Measurements from ENCODE around the gene MED16.
A peak's percentile ranks its signal among the peaks of the same experiment; 100 is the strongest.

MED16 gene

GRCh38 chr19:875265-875879 is 17.6 kb downstream of the MED16 start:
- DNase-seq (ENCODE audit: extremely low read depth in 1 of 2, low read depth in 1 of 2), result no peak

- DNase-seq (ENCODE audit: extremely low read depth in 1 of 2, low read depth in 1 of 2), result no peak
Observed at GRCh38 chr19:873561-874041, 19.4 kb downstream of the MED16 start.

GRCh38 chr19:873084-873483 is 19.9 kb downstream of the MED16 start:
- peak; percentile 43 to 73 for DNase-seq (ENCODE audit: extremely low read depth in 1 of 2, low read depth in 1 of 2)

DNA sequence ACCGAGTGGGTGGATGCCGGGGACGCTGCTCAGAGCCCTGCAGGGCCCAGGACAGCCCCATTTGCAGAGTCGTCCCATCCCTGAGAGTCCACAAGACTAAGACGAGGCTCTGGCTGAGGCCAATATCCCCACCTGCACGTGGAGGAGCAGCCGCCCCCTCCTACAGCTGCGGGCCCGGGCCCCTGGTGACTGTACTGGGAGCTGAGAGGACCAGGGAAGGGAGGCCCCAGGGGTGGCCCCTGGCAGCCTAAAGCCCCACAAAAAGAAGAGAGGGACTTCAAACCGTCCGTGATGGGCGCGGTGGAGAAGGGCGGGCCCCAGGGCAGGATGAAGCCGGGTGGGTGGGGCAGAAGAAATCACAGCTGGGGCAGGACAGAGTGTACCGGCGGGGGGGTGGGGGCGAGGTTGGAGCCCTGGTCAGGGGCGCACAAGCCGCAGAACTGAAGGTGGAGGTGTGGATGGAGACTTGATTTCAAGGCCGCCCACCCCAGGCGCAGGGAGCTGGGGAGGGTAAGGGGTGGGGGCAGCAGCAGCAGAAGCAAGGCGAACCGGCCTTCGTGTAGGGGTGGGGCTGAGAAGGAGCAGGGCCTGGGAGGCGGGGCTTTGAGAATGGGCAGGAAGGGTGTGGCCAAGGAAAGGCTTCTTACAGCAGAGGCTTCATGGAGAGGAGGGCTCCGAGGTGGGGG is 20.6 kb downstream of the MED16 start:
- peak in 1 of 2 donors; percentile 88 for DNase-seq (ENCODE audit: extremely low read depth in 1 of 2, low read depth in 1 of 2)

DNA sequence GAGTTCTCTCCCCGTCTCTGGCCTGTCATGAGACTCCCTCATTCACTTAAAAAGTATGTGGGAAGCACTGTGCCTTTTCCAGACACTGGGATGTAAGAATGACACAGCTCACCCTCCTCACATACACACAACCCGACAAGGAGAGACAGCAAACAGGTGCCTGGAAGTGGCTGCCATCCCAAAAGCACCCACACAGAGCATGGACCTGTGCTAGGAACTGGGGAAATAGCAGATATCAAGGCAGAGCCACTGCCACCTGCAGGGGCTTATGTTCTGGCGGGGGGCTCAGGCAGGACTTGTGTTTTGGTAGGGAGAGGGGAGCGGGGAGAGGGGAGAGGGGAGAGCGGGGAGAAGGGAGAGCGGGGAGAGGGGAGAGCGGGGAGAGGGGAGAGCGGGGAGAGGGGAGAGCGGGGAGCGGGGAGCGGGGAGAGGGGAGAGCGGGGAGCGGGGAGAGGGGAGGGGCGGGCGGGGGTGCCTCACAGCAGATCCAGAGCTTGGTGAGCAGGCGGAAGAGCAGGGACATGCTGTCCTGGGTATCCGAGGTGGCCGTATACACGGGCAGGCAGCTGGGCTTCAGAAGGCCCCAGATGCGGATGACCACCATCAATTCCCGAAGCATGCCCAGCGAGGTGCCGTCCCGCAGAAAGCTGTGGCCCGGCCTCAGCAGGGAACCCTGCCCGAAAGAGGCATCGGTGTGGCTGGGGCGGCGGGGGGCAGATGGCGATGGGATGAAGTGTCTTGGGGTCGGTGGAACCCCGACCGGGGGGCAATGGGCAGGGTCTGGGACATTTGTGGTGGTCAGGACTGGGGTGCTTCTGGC is 21.3 kb downstream of the MED16 start:
- DNase-seq (ENCODE audit: extremely low read depth in 1 of 2, low read depth in 1 of 2), result peak in 1 of 2 donors; percentile 10

DNA sequence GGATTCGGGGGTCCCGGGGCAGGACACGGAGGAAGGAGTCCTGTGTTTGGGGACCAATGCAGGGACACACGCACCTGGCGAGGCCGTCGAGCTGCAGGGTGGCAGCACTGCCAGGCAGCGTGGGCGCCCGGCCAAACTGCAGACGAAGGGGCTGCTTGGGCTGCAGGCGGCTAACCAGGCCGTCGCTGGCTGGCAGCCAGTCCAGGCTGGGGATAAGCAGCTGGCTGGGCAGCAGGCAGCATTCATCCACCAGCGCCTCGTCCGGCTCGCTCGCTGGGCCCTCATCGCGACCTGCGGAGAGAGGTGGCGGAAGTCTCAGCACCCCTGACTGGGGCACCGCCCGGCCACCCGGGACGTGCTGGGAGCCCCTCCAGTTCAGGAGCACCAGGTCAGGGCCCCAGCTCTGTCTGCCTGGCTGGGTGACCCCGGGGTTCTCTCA is 22.0 kb downstream of the MED16 start:
- no peak for DNase-seq (ENCODE audit: extremely low read depth in 1 of 2, low read depth in 1 of 2)

DNA sequence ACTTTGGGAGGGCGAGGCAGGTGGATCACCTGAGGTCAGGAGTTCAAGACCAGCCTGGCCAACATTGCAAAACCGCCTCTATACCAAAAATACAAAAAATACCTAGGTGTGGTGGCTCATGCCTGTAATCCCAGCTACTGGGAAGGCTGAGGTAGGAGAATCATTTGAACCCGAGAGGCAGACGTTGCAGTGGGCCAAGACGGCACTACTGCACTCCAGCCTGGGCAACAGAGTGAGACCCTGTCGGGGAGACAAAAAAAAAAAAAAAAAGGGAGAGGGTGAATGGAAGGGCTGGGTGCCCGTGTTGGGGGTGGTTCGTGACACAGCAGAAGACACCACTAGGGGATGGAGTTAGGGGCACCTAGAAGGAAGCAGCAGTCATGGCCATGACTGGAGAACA is 22.7 kb downstream of the MED16 start:
- no peak for DNase-seq (ENCODE audit: extremely low read depth in 1 of 2, low read depth in 1 of 2)

DNA sequence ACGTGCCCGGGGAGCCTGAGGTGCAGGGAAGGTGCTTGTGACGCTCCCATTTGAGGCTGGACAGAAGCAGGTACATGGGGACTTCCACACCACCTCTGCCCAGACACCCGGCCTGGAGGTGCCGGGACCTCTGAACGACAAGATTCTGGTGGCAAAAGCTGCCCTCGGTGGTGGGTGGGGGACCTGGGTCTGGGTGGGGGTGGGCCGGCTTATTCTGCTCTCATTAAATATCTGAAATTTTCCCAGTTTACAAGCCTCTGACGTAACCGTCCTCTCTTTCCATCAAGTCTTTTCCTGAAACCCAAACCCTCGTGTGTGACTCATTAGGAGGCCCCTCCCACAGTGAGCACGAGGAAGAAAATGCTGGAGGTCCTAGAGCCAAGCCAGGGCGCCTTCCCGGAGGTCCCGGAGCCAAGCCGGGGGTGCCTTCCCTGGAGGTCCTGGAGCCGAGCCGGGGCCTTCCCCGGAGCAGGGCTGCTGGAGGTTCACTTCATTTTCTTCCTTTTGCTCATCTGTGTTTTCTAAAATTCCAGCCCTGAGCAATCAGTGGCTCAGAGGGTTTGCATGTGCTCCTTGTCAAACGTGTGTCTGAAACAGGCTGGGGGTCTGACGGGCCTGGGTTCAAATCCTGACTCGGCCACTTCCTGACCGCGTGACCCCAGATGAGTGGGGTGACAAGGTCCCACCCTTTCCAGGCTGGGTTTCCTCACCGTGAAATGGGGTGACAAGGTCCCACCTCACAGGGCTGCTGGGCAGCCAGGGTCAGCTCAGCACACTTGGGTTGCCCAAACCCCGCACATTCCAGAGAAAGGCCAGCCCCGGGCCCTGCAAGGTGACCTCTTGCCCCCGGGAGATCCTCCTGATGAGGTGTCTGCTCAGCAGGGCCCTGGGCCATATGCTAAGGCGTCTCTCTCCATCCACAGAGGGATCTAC is 23.5 kb downstream of the MED16 start:
- no peak for DNase-seq (ENCODE audit: extremely low read depth in 1 of 2, low read depth in 1 of 2)

DNA sequence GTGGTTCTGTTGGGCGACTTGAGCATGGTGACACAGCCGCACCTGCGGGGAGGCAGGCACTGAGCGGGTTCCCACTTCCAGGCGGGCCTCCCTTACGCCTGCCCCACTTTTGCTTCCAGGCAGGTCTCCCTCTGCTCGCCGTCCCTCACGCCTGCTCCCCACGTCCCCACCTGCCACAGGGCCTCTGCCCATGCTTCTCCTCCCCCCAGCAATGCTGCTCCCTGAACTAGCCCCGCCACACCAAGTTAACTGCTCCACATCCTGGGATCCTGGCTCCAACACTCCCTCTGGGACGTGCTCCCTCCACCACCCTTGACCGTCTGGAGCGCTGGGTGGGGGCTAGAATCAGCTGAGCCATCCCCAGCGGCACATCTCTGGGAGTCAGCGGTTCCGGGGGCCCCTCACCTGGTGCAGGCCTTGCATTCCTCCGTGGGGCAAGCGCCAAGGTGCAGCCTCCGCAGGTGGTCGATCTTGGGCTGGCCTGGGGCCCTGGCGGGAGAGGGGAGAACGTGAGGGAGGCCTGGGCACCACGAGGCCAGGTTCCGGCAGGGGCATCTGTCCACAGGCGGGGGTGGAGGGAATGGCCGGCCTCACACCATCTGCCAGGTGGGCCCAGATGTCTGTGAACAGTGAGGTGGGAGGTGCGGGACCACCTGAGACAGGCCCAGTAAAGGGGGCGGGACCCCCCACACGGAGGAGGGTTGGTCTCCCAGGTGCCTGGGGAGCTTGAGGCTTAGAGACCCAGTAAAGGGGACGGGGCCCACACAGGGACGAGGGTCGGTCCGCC is 24.3 kb downstream of the MED16 start:
- DNase-seq (ENCODE audit: extremely low read depth in 1 of 2, low read depth in 1 of 2), result no peak

GRCh38 chr19:867855-868457 is 25.0 kb downstream of the MED16 start:
- no peak for DNase-seq (ENCODE audit: extremely low read depth in 1 of 2, low read depth in 1 of 2)

GRCh38 chr19:867301-867793 is 25.6 kb downstream of the MED16 start:
- no peak for DNase-seq (ENCODE audit: extremely low read depth in 1 of 2, low read depth in 1 of 2)

DNA sequence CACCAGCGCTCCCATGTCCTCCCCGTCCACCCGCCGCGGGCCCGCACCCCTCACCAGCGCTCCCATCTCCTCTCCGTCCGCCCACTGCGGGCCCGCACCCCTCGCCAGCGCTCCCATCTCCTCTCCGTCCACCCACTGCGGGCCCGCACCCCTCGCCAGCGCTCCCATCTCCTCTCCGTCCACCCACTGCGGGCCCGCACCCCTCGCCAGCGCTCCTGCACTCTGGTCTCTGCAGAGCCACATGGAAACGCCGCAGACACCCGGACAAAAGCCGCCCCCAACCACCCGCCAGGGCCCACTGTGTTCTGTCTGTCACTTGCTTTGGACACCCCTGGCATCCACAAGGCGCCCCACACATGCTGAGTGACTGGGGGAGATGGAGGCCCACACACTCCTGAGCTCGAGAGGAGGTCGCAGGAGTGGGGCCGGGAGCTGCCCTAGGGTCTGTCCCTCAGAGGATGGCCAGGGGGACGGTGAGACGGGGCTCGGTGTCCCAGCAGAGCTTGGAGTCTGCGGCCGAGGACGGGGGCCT is 26.2 kb downstream of the MED16 start:
- no peak for DNase-seq (ENCODE audit: extremely low read depth in 1 of 2, low read depth in 1 of 2)

- DNase-seq (ENCODE audit: extremely low read depth in 1 of 2, low read depth in 1 of 2), result no peak
Observed at GRCh38 chr19:863315-863620, 29.7 kb downstream of the MED16 start.

- DNase-seq (ENCODE audit: extremely low read depth in 1 of 2, low read depth in 1 of 2), result peak; percentile 45 to 73
Observed at GRCh38 chr19:862581-863314, 30.2 kb downstream of the MED16 start.

DNA sequence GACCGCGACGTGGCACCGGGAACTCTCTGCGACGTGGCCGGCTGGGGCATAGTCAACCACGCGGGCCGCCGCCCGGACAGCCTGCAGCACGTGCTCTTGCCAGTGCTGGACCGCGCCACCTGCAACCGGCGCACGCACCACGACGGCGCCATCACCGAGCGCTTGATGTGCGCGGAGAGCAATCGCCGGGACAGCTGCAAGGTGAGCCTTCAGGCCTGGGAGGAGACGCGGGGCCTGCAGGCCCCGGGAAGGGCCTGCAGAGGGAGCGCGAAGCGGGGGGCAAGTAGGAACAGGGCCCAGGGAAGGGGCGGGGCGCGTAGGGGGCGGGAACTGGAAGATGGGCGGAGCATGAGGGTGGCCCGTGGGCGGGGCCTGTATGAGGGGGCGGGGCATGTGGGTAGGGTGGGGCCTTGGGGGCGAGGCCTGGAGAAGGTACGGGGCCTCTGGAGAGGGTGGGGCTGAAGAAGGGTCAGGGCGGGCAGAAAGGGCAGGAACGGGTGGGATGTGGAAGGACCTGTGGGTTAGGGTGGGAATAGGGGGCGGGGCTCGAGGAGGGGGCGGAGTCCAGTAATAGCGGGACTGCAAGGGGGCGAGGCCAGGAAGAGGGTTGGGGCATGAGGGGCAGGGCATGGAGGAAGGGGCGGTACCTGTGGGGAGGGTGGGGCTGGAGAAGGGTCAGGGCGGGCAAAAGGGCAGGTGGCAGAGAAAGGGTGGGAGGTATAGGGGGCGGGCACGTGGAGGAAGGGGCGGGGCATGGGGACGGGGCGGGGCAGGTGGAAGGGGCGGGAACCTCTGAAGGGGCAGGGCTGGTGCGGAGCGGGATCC is 31.0 kb downstream of the MED16 start:
- peak; percentile 21 to 65 for DNase-seq (ENCODE audit: extremely low read depth in 1 of 2, low read depth in 1 of 2)

- no peak for DNase-seq (ENCODE audit: extremely low read depth in 1 of 2, low read depth in 1 of 2)
Observed at GRCh38 chr19:861141-861755, 31.7 kb downstream of the MED16 start.
